ENCODE data around the gene CCDC77.

DNA sequence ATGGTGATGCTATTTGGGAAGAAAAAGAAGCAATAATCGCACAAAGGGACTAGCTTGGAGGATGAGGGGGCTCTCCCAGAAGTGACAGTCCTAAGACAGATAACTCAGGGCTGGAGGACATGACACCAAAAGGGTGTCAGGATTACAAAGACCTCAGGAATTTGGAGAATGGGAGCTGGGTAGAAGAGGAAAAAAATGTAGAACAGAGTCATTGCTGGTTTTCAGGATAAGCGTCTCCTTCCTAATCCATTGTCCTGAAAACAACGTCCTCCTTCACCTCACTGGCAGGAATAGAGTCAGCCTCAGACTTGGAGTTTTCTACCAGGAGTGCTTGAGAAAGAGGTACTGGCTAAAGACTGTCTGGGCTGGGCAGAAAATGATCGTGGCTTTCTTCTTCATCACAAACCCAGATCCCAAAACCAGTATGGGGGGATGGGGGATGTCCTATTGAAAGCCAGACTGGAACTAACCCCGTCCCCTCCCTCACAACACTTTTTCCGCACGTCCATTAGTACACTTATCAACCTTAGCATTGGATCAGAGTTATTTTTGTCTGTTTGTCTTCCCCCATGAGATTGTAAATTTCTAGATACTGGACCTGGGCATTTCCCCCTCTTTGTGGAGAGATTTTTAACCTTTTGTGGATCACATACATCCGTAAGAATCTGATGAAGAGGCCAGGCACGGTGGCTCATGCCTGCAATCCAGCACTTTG, 72.6 kb downstream of the CCDC77 start:
- TF ChIP-seq POLR2A (IDR thresholded peaks at IDR 0.05; ENCODE audit: low read depth, low read length) (no peak), POLR2AphosphoS5 (IDR thresholded peaks at IDR 0.05; ENCODE audit: low read depth, low read length) (no peak)

Measured in GM12892 (cell line).